Gastrocnemius medialis (tissue), 4 donors: Measurements from ENCODE around the gene FRK.

Experiments used
- CTCF ChIP-seq, 5 experiments: fragments of 450-650 bp in 3 of 5; fragments of 200-600 bp in 2 of 5; sonication (generic) in 2 of 5; IDR thresholded peaks in 4 of 5; conservative IDR thresholded peaks in 1 of 5; 1 replicate in 4 of 5; 2 replicates in 1 of 5; pipeline ENCODE4 v1.5.1; 2016 to 2019; ENCODE audit warnings: antibody characterized with exemption in 5 of 5, mild to moderate bottlenecking in 3 of 5, moderate library complexity in 3 of 5
- POLR2A ChIP-seq, 2 donors: fragments of 450-650 bp; IDR thresholded peaks; one replicate each; pipeline ENCODE4 v1.6.1; 2017; ENCODE audit warnings: antibody characterized with exemption in 2 of 2, mild to moderate bottlenecking in 2 of 2, moderate library complexity in 2 of 2

GRCh38 chr6:116066789-116067188 lies 6.1 kb upstream of the FRK start:
- TF ChIP-seq CTCF (IDR thresholded peaks at IDR 0.05 in 4 of 5, conservative IDR thresholded peaks at IDR 0.05 in 1 of 5) (no peak), POLR2A (IDR thresholded peaks at IDR 0.05) (no peak)
